GM12865 (cell line): Measurements from ENCODE around the gene WDR89.
"Not testable (repeated sequence)": the region's sequence is repeated elsewhere in the genome, so short reads cannot be mapped to it uniquely, and the experiment has no call there.

Experiments
- DNase-seq: peaks from one replicate; pipeline ENCODE4 v3.0.0; 2010; ENCODE audit warnings: low read depth
- H3K4me3 ChIP-seq: 2 replicates; pipeline ENCODE4 v1.5.1; 2011; ENCODE audit warnings: mild to moderate bottlenecking, low read depth, low read length, control low read depth
- TF ChIP-seq, protein P1 (sequence below): IDR thresholded peaks from 2 replicates; pipeline ENCODE4 v1.5.1; 2011; ENCODE audit warnings: low read length, control low read depth, low read depth, inconsistent platforms; ENCODE audit not compliant: insufficient read depth; ENCODE audit errors: missing control alignments

Gene WDR89

DNA sequence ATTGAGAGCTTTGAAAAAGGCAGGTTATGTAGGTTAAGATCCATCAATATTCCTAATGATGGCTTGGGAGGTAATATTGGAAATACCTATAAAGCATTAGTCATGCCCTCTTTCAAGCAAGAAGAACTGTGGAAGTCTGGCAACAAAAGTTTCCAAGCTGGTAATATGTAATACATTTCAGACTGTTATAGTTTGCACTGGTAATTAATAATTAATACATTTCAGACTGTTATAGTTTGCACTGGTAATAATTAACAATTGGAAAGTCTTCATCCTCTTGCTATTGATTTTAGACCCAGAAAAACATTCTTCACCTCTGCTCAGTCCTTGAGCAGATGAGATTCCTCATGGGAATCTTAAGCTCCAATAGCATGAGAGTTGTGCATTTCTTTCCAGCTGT, 29.0 kb upstream of the WDR89 start:
- TF ChIP-seq, protein P1, sequence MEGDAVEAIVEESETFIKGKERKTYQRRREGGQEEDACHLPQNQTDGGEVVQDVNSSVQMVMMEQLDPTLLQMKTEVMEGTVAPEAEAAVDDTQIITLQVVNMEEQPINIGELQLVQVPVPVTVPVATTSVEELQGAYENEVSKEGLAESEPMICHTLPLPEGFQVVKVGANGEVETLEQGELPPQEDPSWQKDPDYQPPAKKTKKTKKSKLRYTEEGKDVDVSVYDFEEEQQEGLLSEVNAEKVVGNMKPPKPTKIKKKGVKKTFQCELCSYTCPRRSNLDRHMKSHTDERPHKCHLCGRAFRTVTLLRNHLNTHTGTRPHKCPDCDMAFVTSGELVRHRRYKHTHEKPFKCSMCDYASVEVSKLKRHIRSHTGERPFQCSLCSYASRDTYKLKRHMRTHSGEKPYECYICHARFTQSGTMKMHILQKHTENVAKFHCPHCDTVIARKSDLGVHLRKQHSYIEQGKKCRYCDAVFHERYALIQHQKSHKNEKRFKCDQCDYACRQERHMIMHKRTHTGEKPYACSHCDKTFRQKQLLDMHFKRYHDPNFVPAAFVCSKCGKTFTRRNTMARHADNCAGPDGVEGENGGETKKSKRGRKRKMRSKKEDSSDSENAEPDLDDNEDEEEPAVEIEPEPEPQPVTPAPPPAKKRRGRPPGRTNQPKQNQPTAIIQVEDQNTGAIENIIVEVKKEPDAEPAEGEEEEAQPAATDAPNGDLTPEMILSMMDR = no peak
- H3K4me3 ChIP-seq = no peak overlapping the region
- DNase-seq = no peak

DNA sequence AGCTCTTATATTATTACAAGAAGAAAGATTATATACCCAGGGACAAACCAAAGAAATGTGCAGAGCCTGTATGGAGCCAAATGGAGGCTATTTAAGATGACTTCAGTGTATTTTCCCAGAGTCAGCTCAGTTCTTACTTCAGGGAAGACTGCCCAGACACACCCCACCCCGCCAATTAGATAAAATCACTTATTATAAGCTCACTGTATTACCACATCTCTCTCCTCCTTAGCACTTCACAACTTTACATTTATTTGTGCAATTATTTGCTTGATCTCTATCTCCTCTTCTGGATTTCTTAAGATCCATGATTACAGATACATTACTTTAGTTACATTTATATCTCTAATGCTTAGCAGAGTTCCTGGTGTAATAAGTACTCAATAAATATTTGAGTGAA, 24.7 kb upstream of the WDR89 start:
- no peak overlapping the region for H3K4me3 ChIP-seq
- no peak for DNase-seq
- TF ChIP-seq, protein P1 = no peak

DNA sequence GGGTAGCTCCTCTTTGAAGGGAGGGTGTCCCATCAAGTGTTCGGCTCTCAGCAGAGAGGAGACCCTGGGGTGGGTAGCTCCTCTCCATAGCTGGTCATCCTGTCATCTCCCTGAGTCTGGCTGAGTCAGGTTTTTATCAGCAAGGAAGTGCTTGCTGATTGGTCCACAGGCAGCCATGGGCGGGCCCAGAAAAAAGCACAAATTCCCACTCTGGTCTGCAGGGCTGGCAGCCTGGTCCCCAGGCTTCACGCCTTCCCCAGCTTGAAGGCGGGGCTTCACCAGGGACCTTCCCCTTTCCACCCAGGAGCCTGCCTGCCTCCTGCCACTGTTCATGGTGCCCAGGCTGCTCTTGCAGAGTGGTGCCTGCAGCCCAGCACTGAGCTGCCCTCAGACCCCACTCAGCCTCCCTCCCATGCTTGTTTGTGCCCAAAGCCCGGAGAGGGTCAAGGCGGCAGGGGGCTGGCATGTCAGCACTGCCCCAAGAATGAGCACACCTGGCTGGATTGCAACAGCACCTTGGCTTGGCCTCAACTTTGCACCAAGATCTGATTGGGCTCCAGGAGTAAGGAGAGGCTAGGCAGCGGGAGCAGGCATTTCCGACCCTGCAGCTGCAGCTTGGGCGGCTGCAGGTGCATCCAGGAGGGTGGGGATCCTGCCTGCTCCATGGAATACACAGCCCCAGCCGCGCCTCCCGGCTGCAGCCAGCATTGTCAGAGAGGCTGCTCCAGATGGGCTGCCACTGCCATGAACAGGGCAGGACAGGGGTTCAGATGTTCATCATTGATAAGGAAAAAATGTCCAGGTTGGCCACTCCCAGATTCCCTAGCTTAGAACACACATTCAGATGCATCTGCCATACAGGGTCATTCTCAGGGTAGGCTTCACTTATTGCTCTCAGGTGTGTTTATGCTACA, 22.0 kb upstream of the WDR89 start:
- H3K4me3 ChIP-seq = no peak overlapping the region
- peak; percentile 29 for DNase-seq
- TF ChIP-seq, protein P1 = no peak

DNA sequence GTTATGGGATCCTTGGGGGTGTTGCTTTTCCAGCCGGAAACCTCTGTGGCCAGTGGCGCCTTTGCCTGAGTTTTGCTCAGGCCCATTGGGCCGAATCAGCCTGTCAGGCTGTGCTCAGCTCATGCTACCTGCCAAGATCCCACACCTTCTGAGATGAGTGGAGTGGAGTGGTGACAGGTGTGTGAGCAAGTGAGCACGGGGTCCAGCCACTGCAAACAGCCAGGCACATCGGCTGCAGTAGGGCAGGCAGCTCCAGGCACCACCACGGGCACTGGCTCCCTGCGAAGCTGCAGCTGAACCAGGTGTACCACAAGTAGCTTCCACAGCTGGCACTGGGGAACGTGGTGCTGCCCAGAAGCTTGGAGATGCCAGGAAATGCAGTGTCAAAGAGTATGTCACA, 21.1 kb upstream of the WDR89 start:
- TF ChIP-seq, protein P1 = no peak
- DNase-seq = no peak
- no peak overlapping the region for H3K4me3 ChIP-seq

DNA sequence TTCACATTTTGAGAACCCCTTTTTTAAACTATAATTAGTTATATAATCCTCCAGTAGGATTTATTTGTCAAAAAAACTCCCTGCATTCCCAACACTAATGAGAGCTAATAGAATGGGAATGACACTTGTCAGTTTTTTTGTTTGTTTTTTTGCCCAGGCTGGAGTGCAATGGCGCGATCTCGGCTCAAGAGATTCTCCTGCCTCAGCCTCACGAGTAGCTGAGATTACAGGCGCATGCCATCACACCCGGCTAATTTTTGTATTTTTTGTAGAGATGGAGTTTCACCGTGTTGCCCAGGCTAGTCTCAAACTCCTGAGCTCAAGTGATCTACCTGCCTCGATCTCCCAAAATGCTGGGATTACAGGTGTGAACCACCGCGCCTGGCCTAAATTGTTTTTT, 20.2 kb upstream of the WDR89 start:
- not testable (repeated sequence) for H3K4me3 ChIP-seq, DNase-seq

- no peak for DNase-seq
- TF ChIP-seq, protein P1 = no peak
These were observed 18.1 kb upstream of the WDR89 start for GRCh38 chr14:63659726-63660125.

GRCh38 chr14:63656194-63656593, 14.5 kb upstream of the WDR89 start:
- TF ChIP-seq, protein P1 = no peak
- no peak overlapping the region for H3K4me3 ChIP-seq
- no peak for DNase-seq

More at GRCh38 chr14:63659726-63660125, 18.1 kb upstream of the WDR89 start:
- H3K4me3 ChIP-seq = no peak overlapping the region
